HG02852 (cell line): ENCODE results near the gene EGLN1.

Experiments
- ATAC-seq: cut with Tn5 transposase; IDR thresholded peaks from one replicate; pipeline ENCODE4 v1.9.1; 2021; ENCODE audit warnings: mild to moderate bottlenecking, moderate library complexity; ENCODE audit not compliant: unreplicated experiment

Gene EGLN1

GRCh38 chr1:231397886-231398671 lies 24.0 kb downstream of the EGLN1 start:
- no peak for ATAC-seq

DNA sequence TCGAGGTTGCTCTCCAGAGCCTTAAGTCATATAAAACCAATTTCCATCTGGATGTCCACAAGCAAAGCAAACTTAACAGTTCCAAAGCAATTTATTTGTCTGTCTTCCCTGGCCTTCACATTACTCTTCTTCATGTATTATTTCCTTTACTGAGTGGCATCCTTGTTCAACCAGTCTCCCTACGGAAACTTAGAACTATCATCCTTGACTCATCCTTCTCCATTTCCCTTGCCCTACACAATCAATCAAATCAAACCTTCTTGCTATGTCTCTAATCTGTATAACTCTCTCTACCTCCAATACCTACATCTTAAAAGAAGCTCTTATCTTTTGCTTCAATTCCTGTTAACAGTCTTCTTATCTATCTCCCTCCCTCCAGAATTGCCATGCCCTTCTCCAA lies 25.4 kb downstream of the EGLN1 start:
- ATAC-seq: no peak

- no peak for ATAC-seq
Measured at GRCh38 chr1:231395998-231396390, 26.1 kb downstream of the EGLN1 start.

DNA sequence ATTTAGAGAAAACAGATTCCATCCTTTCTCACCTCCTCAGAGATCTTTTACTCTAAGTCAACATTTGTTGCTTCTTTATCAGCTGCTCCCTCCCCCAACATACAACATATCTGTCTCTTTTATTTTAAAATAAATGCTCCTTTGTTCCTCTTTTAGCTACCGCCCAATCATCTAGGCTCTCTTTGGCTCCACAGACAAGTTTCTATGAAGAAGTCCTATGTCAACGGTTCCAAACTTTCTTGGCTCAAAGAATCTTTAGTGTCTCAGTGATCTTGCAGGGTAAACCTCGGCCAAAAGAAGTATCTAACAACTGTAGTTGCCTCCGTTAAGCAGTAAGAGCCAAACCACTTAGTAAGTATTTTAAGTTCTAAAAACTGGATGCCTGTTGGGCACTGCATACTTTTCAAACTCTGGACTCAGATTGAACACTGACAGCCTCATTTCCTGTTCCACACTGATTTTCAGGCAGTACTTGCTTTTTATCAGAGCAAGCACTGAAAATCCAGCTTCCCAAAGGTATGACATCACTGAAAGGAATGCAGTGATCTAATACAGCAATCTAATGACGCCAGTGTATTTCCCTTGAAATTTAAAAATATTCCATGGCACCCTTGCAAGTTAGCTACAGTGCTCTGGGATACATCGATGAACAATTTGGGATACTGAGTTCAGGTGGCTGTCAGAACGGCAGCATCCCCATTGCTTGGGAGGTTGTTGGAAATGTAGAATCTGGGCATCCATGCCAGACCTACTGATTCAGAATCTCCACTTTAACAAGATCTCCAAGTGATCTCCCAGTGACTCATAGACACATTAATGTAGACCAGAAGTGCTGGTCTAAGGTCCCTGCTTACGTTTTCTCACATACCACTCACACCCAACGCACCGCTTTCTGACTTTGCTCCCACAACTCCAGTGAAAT lies 26.8 kb downstream of the EGLN1 start:
- ATAC-seq: no peak

GRCh38 chr1:231393668-231394067 lies 28.4 kb downstream of the EGLN1 start:
- ATAC-seq: no peak

- no peak for ATAC-seq
Measured at GRCh38 chr1:231392389-231393131, 29.5 kb downstream of the EGLN1 start.

- no peak for ATAC-seq
Measured at GRCh38 chr1:231390071-231390470, 32.0 kb downstream of the EGLN1 start.

DNA sequence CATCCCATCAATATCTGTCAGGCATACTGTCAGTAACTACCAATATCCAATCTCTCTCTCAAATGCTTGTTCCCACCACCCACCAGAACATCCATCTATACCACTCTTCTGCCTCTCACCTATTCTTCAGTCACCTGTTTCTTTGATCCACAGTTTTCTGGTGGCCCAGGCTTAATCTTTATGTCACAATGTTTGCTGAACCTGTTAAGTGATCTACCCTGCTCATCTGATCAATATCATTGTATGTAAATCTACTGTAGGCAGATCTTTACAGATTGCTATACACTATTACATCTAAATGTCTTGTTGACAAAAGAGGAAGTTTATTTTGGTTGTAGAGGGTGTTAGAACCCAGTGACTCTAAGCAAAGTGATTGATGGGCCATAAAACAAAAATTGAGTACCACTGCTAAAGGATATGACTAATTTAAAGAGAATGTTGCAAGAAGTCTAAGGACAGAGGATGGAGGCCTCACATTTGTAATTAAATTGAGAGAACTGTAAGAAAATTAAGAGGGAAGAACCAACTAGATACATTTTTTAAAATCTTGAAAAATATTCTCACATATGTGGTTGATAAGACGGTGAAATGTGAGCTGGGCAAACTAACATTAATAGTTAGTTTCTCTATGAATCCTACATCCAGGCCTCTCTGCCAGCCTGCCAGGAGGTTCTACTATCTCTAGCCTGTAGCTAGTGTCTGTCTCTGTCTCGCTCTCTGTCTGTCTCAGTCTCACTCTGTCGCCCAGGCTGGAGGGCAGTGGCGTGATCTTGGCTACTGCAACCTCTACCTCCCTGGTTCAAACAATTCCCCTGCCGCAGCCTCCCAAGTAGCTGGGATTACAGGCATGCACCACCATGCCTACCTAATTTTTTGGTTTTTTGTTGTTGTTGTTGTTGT lies 34.1 kb downstream of the EGLN1 start:
- ATAC-seq: no peak

DNA sequence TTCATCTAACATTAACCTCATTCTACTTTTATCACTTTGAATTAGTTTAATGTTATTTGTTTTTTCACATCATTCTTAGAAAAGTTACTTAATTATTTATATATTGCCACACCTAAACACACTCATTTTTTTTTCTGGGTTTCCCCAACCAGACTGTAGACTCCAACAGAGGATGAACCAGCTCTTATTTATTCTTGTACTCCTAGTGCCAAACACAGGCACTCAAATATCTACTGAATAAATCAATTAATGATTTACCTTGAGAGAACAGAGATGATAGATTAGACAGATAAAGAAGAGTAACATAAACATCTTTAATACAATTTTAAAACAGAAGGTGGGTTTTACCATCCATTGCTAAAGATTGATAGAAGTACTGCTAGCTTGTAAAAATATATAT lies 35.6 kb downstream of the EGLN1 start:
- ATAC-seq: no peak

GRCh38 chr1:231385416-231385748 lies 36.7 kb downstream of the EGLN1 start:
- ATAC-seq: no peak

- no peak for ATAC-seq
Measured at GRCh38 chr1:231384696-231385415, 37.2 kb downstream of the EGLN1 start.

DNA sequence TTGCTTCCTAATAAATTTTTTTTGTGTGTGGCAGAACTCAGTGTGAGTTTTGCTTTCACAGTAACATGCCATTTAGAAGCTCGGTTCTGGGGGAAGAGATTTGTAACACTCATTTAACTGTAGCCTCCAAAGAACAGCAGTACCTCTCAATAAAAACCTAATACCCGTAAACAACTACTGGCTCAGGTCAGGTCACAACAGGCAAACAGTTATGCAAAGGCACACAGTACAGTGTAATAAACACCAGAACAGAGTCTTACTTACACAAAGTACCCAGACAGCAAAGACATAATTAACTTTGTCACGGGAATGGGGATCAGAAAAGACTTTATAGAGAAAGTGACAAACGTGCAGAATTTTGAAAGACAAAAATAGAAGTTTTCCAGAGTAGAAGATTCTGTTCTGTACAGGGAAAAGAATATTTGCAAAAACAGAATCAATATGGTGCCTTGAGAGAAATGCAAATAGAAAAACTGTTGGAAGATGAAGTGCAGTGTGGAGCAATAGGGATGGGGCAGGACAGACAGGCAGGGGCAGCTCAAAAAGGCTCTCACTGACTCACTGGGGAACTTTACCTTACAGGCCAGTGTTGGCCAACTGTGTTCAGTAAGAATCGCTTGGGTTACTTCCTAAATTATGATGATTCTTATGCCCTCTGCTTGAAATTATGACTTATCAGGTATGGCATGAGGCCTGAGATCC lies 38.8 kb downstream of the EGLN1 start:
- no peak for ATAC-seq

GRCh38 chr1:231382426-231382825 lies 39.7 kb downstream of the EGLN1 start:
- ATAC-seq: no peak

DNA sequence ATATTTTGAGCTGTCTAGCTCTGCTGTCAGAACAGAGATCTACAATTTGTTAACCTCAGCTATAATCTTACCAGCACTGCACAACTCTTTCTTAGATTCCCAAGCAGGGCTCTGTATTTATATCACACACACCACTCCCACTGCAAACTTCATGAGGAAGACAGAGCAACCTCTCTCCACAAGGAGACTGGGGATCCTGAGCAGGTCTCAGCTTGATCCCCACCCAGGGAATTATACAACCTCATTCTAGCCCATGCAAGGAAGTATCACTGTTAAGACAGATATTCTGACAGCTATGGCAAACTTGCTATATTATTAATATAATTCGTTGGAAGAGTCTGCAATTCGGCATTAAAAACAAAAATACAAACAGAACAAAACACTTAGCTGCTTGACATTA lies 40.4 kb downstream of the EGLN1 start:
- no peak for ATAC-seq

GRCh38 chr1:231376875-231377549 lies 45.1 kb downstream of the EGLN1 start:
- ATAC-seq: peak; percentile 64

GRCh38 chr1:231376101-231376500 lies 46.0 kb downstream of the EGLN1 start:
- ATAC-seq: no peak

DNA sequence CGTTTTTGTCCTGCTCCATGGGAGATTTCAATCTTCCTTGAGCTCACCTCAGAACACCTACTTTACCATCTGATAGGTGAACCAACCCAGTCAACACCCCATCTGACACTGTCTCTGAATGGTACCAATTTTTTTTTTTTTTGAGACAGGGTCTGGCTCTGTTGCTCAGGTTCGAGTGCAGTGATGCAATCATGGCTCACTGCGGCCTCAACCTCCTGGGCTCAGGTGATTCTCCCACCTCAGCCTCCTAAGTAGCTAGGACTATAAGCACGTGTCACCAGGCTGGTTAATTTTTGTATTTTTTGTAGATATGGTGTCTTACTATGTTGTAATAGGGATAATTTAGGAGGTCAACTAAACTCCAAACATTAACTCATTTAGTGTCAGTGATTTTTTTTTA lies 47.7 kb downstream of the EGLN1 start:
- ATAC-seq: no peak

- ATAC-seq: no peak
Measured at GRCh38 chr1:231372501-231372900, 49.6 kb downstream of the EGLN1 start.

DNA sequence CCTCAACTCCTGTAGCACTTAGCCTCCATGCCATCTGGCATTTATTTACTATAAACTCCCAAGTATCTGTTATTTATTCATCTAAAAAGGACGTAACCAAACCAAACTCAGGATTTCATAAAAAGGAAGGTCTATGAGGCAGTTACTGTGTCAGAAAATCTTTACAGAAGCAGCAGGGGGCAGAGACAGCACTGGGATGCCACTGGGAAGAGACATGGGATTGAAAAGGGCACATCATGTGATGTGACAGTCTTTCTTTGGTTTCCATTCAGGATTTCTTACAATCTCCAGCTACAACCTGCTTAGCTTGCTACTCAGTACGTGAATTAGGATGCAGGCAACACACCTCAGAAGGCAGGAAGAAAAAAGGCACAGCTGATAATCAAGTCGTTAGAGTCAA lies 52.8 kb downstream of the EGLN1 start:
- ATAC-seq: no peak
